Daoy (cell line): Measurements from ENCODE around the gene PCDHB9. TPM values are rescaled to one million over a fixed set of nuclear protein-coding genes. Genes with fewer than 3 reads are reported as not detected.

Experiments used
- DNase-seq: peaks from one replicate; pipeline ENCODE4 v3.0.0-alpha.2; 2015; ENCODE audit warnings: low read depth
- total RNA-seq: library from RNA; depleted of rRNA; stranded (reverse); fragments of >200 nt; shearing (Covaris generic); gene quantifications from 2 replicates; pipeline ENCODE4 v1.2.3, GENCODE V29; 2014; rRNA removed

Gene PCDHB9
- total RNA-seq, 1 experiment from 2014 or later, result 0.40 TPM

GRCh38 chr5:141236516-141237313, 49.8 kb downstream of the PCDHB9 start:
- no peak for DNase-seq

Other genes starting within 250 kb of the PCDHB9 start
- 1.2 and 1.3 TPM in 2 replicates for gene PCDHAC2, start 220.7 kb upstream of the PCDHB9 start, total RNA-seq
- 0.06 TPM in 1 of 2 replicates, not detected in the other for gene PCDHB1, start 135.8 kb upstream of the PCDHB9 start, total RNA-seq
- 12.1 and 22.4 TPM in 2 replicates for gene PCDHB2, start 92.5 kb upstream of the PCDHB9 start, total RNA-seq
- gene PCDHB3, start 86.7 kb upstream of the PCDHB9 start, total RNA-seq, result 0.11 and 0.24 TPM in 2 replicates
- 0.51 TPM in 2 replicates for gene PCDHB4, start 65.3 kb upstream of the PCDHB9 start, total RNA-seq
- 20.6 and 21.7 TPM in 2 replicates for gene PCDHB5, start 52.0 kb upstream of the PCDHB9 start, total RNA-seq
- 0.69 and 2.9 TPM in 2 replicates for gene PCDHB6, start 37.1 kb upstream of the PCDHB9 start, total RNA-seq
- 2.6 and 3.9 TPM in 2 replicates for gene PCDHB7, start 14.5 kb upstream of the PCDHB9 start, total RNA-seq
- 6.7 and 8.3 TPM in 2 replicates for gene PCDHB8, start 9.4 kb upstream of the PCDHB9 start, total RNA-seq
- 4.3 and 4.8 TPM in 2 replicates for gene PCDHB16, start 4.8 kb upstream of the PCDHB9 start, total RNA-seq
- gene PCDHB10, start 5.2 kb downstream of the PCDHB9 start, total RNA-seq, result 0.40 and 0.71 TPM in 2 replicates
- 0.40 and 1.1 TPM in 2 replicates for gene PCDHB11, start 12.5 kb downstream of the PCDHB9 start, total RNA-seq
- gene PCDHB12, start 21.6 kb downstream of the PCDHB9 start, total RNA-seq, result 2.1 and 3.6 TPM in 2 replicates
- gene PCDHB13, start 26.8 kb downstream of the PCDHB9 start, total RNA-seq, result 1.7 and 2.1 TPM in 2 replicates
- gene PCDHB14, start 36.2 kb downstream of the PCDHB9 start, total RNA-seq, result 1.0 and 1.5 TPM in 2 replicates
- 0.21 and 0.86 TPM in 2 replicates for gene PCDHB15, start 58.2 kb downstream of the PCDHB9 start, total RNA-seq
- gene SLC25A2, start 116.9 kb downstream of the PCDHB9 start, total RNA-seq, result 0.11 and 1.8 TPM in 2 replicates
- 55.5 and 57.7 TPM in 2 replicates for gene TAF7, start 133.6 kb downstream of the PCDHB9 start, total RNA-seq
- gene PCDHGA1, start 143.4 kb downstream of the PCDHB9 start, total RNA-seq, result 0.18 and 0.34 TPM in 2 replicates
- 0.15 and 0.74 TPM in 2 replicates for gene PCDHGA2, start 151.6 kb downstream of the PCDHB9 start, total RNA-seq
- gene PCDHGA3, start 156.7 kb downstream of the PCDHB9 start, total RNA-seq, result 0.57 TPM in 1 of 2 replicates, not detected in the other
- 1.4 and 1.5 TPM in 2 replicates for gene PCDHGB1, start 162.9 kb downstream of the PCDHB9 start, total RNA-seq
- 0.63 and 1.6 TPM in 2 replicates for gene PCDHGA4, start 167.9 kb downstream of the PCDHB9 start, total RNA-seq
- 0.23 and 0.24 TPM in 2 replicates for gene PCDHGB2, start 172.8 kb downstream of the PCDHB9 start, total RNA-seq
- gene PCDHGA5, start 177.0 kb downstream of the PCDHB9 start, total RNA-seq, result 0.23 and 0.39 TPM in 2 replicates
- gene PCDHGB3, start 183.1 kb downstream of the PCDHB9 start, total RNA-seq, result 0.68 and 1.1 TPM in 2 replicates
- 0.24 and 0.46 TPM in 2 replicates for gene PCDHGA6, start 186.7 kb downstream of the PCDHB9 start, total RNA-seq
- 0.06 and 0.42 TPM in 2 replicates for gene PCDHGA7, start 195.6 kb downstream of the PCDHB9 start, total RNA-seq
- gene PCDHGB4, start 200.5 kb downstream of the PCDHB9 start, total RNA-seq, result 0.06 and 0.09 TPM in 2 replicates
- 0.06 TPM in 1 of 2 replicates, not detected in the other for gene PCDHGA8, start 205.5 kb downstream of the PCDHB9 start, total RNA-seq
- 0.09 TPM in 1 of 2 replicates, not detected in the other for gene PCDHGB5, start 210.8 kb downstream of the PCDHB9 start, total RNA-seq
- gene PCDHGA9, start 215.6 kb downstream of the PCDHB9 start, total RNA-seq, result 1.2 TPM in 1 of 2 replicates, not detected in the other
- 1.3 and 2.5 TPM in 2 replicates for gene PCDHGB6, start 220.9 kb downstream of the PCDHB9 start, total RNA-seq
- 0.06 and 0.30 TPM in 2 replicates for gene PCDHGA10, start 225.8 kb downstream of the PCDHB9 start, total RNA-seq
- gene PCDHGB7, start 230.5 kb downstream of the PCDHB9 start, total RNA-seq, result 0.06 and 0.17 TPM in 2 replicates
- gene PCDHGA11, start 233.9 kb downstream of the PCDHB9 start, total RNA-seq, result 15.0 TPM in 2 replicates
- not detected in 2 replicates for gene PCDHGA12, start 243.3 kb downstream of the PCDHB9 start, total RNA-seq